HEK293T (cell line): ENCODE results near the gene BRIP1.
"Not testable (repeated sequence)": the region's sequence is repeated elsewhere in the genome, so short reads cannot be mapped to it uniquely, and the experiment has no call there.

Experiments
- CTCF ChIA-PET: fragments of 350-600 bp; formaldehyde crosslinking; extraction: SDS; loops from one replicate; lab custom pipeline; 2021; ENCODE audit warnings: antibody characterized with exemption, inconsistent platforms; lab: Yijun Ruan, JAX
- POLR2A ChIA-PET: fragments of 350-600 bp; formaldehyde crosslinking; extraction: SDS; loops from one replicate; lab custom pipeline; 2020; ENCODE audit warnings: antibody characterized with exemption, inconsistent platforms; lab: Yijun Ruan, JAX
- DNase-seq: peaks from one replicate; pipeline ENCODE4 v3.0.0; 2012; ENCODE audit warnings: mixed read lengths; ENCODE audit errors: extremely low spot score
- ARNT ChIP-seq: fragments of 450-650 bp; IDR thresholded peaks from 2 replicates; pipeline ENCODE4 v1.6.1; 2017; ENCODE audit warnings: mild to moderate bottlenecking
- BHLHE40 ChIP-seq: fragments of 450-650 bp; IDR thresholded peaks from 2 replicates; pipeline ENCODE4 v1.6.1; 2016; ENCODE audit warnings: mild to moderate bottlenecking, moderate library complexity, borderline replicate concordance
- CTBP1 ChIP-seq: fragments of 450-650 bp; IDR thresholded peaks from 2 replicates; pipeline ENCODE4 v1.6.1; 2016; ENCODE audit warnings: borderline replicate concordance
- ELF4 ChIP-seq: fragments of 450-650 bp; IDR thresholded peaks from 2 replicates; pipeline ENCODE4 v1.6.1; 2017; ENCODE audit warnings: antibody characterized with exemption
- FOXA1 ChIP-seq: fragments of 450-650 bp; IDR thresholded peaks from 2 replicates; pipeline ENCODE4 v1.6.1; 2016; ENCODE audit warnings: mild to moderate bottlenecking
- FOXK2 ChIP-seq: fragments of 450-650 bp; IDR thresholded peaks from 2 replicates; pipeline ENCODE4 v1.6.1; 2016; ENCODE audit warnings: mild to moderate bottlenecking
- FOXM1 ChIP-seq: fragments of 450-650 bp; IDR thresholded peaks from 2 replicates; pipeline ENCODE4 v1.6.1; 2017; ENCODE audit warnings: mild to moderate bottlenecking, borderline replicate concordance
- HDGF ChIP-seq: fragments of 450-650 bp; IDR thresholded peaks from 2 replicates; pipeline ENCODE4 v1.6.1; 2017; ENCODE audit warnings: antibody characterized with exemption, borderline replicate concordance
- L3MBTL2 ChIP-seq: fragments of 450-650 bp; conservative IDR thresholded peaks from 2 replicates; pipeline ENCODE4 v1.6.1; 2016; ENCODE audit warnings: mild to moderate bottlenecking
- LEF1 ChIP-seq: fragments of 450-650 bp; IDR thresholded peaks from 2 replicates; pipeline ENCODE4 v1.6.1; 2017; ENCODE audit warnings: mild to moderate bottlenecking, borderline replicate concordance
- NFRKB ChIP-seq: fragments of 450-650 bp; IDR thresholded peaks from 2 replicates; pipeline ENCODE4 v1.6.1; 2016; ENCODE audit warnings: mild to moderate bottlenecking, moderate library complexity
- SP1 ChIP-seq: fragments of 450-650 bp; IDR thresholded peaks from 2 replicates; pipeline ENCODE4 v1.6.1; 2017
- SUZ12 ChIP-seq: fragments of 450-650 bp; IDR thresholded peaks from 2 replicates; pipeline ENCODE4 v1.6.1; 2016; ENCODE audit warnings: mild to moderate bottlenecking
- TARDBP ChIP-seq: fragments of 450-650 bp; IDR thresholded peaks from 2 replicates; pipeline ENCODE4 v1.6.1; 2016
- ZNF384 ChIP-seq: fragments of 450-650 bp; IDR thresholded peaks from 2 replicates; pipeline ENCODE4 v1.6.1; 2016
- TF ChIP-seq, protein P1 (sequence below): fragments of 450-650 bp; IDR thresholded peaks from 2 replicates; pipeline ENCODE4 v1.6.1; 2016

The BRIP1 gene

DNA sequence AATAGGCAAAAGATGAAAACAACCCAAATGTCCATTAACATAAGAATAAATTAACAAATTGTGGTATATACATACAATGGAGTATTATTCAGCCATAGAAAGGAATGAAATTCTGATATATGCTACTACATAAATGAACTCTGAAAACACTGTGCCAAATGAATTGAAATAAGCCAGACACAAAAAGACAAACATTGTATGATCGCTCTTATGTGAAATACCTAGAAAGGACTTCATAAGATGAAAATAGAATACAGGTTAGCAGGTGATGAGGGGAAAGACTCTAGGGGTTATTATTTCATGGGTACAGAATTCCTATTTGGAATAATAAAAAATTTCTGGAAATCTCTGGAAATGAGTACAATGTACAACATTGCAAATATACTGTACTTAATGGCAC lies 80.2 kb downstream of the BRIP1 start:
- no peak for DNase-seq
- ChIA-PET POLR2A (no interaction called here), CTCF (no interaction called here)
- TF ChIP-seq FOXM1 = no peak
- TF ChIP-seq NFRKB = no peak
- TF ChIP-seq L3MBTL2 = no peak
- TF ChIP-seq SUZ12 = no peak
- TF ChIP-seq, protein P1, sequence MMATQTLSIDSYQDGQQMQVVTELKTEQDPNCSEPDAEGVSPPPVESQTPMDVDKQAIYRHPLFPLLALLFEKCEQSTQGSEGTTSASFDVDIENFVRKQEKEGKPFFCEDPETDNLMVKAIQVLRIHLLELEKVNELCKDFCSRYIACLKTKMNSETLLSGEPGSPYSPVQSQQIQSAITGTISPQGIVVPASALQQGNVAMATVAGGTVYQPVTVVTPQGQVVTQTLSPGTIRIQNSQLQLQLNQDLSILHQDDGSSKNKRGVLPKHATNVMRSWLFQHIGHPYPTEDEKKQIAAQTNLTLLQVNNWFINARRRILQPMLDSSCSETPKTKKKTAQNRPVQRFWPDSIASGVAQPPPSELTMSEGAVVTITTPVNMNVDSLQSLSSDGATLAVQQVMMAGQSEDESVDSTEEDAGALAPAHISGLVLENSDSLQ = no peak
- no peak for TF ChIP-seq ELF4
- no peak for TF ChIP-seq LEF1
- TF ChIP-seq FOXK2 = no peak
- no peak for TF ChIP-seq CTBP1
- TF ChIP-seq TARDBP = no peak
- TF ChIP-seq ARNT = no peak
- no peak for TF ChIP-seq FOXA1
- no peak for TF ChIP-seq ZNF384

DNA sequence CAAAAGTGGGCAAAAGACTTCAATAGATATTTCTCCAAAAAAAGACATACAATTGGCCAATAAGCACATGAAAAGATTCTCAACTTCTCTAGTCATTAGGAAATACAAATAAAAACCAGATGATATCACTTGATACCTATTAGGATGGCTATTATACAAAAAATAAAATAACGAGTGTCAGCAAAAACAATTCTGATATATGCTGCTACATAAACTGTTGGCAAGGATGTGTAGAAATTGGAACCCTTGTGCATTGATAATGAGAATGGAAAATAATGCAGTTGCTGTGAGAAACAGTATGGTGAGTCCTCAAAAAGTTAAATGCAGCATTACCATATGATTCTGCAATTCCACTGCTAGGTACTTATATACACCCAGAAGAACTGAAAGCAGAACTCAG lies 80.6 kb downstream of the BRIP1 start:
- no peak for DNase-seq
- POLR2A ChIA-PET = no interaction called here
- TF ChIP-seq L3MBTL2 (no peak), BHLHE40 (no peak), NFRKB (no peak), SP1 (no peak), CTBP1 (no peak), FOXK2 (no peak)
- CTCF ChIA-PET = no interaction called here

DNA sequence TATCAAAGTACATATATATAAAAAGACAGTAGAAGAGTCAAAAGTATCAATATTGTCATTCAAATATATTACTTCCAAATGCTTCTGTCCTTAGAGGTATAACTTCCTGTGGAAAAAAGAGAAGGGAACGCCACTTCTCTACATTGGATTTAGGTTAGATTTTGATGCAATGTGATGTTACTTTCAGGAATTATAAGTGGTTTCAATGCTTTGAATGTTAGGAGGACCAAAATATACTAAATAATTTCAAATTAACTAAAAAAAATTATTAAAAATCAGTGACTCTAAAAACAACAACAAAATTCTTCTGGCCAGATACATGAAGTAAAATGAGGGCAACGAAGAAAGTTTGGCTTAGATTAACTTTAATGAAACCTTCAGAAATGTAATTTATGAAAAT lies 88.0 kb downstream of the BRIP1 start:
- POLR2A ChIA-PET = no interaction called here
- CTCF ChIA-PET = no interaction called here
- DNase-seq = no peak
- TF ChIP-seq FOXA1 (no peak), TARDBP (no peak), HDGF (no peak), BHLHE40 (no peak)
- TF ChIP-seq, protein P1 = no peak

DNA sequence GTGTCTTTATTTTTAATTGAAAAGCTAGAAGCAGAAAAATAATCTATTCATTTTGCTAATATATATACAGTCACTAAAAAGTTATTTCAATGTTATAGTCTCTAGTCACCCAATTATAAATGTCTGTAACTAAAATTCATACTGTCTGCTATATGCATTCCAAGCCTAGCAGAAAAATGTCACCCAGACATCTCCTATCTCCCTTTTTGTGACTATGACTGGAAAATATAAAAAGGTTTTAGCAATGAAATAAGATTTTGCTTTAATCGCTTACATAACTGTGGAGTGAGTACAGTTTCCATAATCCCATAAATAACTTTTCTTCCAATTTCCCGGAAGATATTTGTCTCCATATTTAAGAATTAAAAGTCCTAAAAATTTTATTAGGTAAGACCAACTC lies 88.6 kb downstream of the BRIP1 start:
- TF ChIP-seq HDGF = no peak
- POLR2A ChIA-PET = no interaction called here
- no peak for DNase-seq
- CTCF ChIA-PET = interaction anchor here (0.6 kb wide), 1 partner anchor 13 kb away, joined by 6 read pairs; no protein-coding TSS in a partner anchor

DNA sequence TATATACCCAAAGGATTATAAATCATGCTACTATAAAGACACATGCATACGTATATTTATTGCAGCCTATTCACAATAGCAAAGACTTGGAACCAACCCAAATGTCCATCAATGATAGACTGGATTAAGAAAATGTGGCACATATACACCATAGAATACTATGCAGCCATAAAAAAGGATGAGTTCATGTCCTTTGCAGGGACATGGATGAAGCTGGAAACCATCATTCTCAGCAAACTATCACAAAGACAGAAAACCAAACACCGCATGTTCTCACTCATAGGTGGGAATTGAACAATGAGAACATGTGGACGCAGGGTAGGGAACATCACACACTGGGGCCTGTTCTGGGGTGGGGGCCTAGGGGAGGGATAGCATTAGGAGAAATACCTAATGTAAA lies 89.2 kb downstream of the BRIP1 start:
- DNase-seq, POLR2A ChIA-PET: not testable (repeated sequence)
- CTCF ChIA-PET = interaction anchor here (0.6 kb wide), 1 partner anchor 12 kb away, joined by 6 read pairs; no protein-coding TSS in a partner anchor

DNA sequence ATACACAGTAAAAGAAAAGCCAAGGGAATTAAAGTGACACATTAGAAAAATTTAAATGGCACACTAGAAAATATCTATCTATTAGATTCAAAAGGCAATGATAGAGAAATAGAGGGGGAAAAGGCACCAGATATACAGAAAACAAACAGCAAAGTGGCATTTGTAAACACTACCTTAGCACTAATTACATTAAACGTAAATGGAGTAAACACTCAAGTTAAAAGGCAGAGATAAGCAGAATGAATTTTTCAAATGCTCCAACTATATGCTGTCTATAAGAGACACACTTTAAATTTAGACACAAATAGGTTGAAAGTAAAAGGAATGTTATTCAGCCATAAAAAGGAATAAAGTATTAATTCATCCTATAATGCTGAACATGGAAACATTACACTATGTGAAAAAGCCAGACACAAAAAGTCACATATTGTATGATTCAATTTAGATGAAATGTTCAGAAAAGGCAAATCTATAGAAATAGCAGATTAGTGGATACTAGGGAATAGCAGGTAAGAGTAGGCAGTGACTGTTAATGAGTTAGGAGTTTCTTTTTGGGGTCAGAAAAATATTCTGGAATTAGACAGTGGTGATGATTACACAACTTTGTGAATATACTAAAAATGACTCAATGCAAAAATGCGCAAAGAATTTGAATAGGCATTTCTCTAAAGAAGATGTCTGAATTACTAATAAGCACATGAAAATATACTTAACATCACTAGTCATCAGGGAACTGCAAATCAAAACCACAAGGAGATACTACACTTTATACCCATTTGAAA lies 92.4 kb downstream of the BRIP1 start:
- DNase-seq = no peak
- CTCF ChIA-PET = no interaction called here
- POLR2A ChIA-PET = no interaction called here
- TF ChIP-seq SP1 (no peak), SUZ12 (no peak), HDGF (no peak)

DNA sequence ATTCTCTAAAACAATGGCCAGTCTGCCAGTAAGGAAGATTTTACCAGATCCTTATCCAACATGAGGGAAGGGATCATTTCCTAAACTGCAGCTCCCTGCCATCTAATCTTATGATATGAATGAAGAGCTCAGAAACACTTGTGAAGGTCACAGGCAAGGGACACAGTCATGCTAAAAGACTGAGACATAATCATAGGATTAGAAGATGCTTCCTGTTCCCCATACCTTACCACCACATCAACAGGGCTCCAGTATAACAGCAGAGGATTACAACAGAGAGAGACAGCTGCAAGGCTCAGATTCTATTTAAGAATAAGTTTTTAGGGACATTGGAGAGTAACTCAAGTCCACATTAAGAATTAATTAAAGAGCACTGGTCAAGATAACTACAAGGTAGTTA lies 93.3 kb downstream of the BRIP1 start:
- DNase-seq = no peak
- POLR2A ChIA-PET = interaction anchor here (0.8 kb wide), 1 partner anchor 9 kb away, joined by 3 read pairs; no protein-coding TSS in a partner anchor
- TF ChIP-seq FOXK2 = no peak
- no peak for TF ChIP-seq FOXM1
- TF ChIP-seq HDGF = no peak
- no peak for TF ChIP-seq FOXA1
- no peak for TF ChIP-seq L3MBTL2
- TF ChIP-seq TARDBP = no peak
- no peak for TF ChIP-seq SUZ12
- no peak for TF ChIP-seq ELF4
- no peak for TF ChIP-seq ZNF384
- no peak for TF ChIP-seq LEF1
- TF ChIP-seq SP1 = no peak
- TF ChIP-seq NFRKB = no peak
- TF ChIP-seq ARNT = no peak
- no peak for TF ChIP-seq BHLHE40
- TF ChIP-seq CTBP1 = no peak
- TF ChIP-seq, protein P1 = no peak
- CTCF ChIA-PET = no interaction called here
